IPS-NIHi11 (cell line): ENCODE results near the gene HBB.

ENCODE experiments used
- DNase-seq: peaks from one replicate; pipeline ENCODE4 v3.0.0; 2012; ENCODE audit warnings: mixed read lengths, low spot score

HBB gene

GRCh38 chr11:5227681-5228080 lies 810 bp upstream of the HBB start:
- DNase-seq: no peak

DNA sequence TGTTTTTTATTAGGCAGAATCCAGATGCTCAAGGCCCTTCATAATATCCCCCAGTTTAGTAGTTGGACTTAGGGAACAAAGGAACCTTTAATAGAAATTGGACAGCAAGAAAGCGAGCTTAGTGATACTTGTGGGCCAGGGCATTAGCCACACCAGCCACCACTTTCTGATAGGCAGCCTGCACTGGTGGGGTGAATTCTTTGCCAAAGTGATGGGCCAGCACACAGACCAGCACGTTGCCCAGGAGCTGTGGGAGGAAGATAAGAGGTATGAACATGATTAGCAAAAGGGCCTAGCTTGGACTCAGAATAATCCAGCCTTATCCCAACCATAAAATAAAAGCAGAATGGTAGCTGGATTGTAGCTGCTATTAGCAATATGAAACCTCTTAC lies 1.4 kb downstream of the HBB start:
- DNase-seq: no peak

DNA sequence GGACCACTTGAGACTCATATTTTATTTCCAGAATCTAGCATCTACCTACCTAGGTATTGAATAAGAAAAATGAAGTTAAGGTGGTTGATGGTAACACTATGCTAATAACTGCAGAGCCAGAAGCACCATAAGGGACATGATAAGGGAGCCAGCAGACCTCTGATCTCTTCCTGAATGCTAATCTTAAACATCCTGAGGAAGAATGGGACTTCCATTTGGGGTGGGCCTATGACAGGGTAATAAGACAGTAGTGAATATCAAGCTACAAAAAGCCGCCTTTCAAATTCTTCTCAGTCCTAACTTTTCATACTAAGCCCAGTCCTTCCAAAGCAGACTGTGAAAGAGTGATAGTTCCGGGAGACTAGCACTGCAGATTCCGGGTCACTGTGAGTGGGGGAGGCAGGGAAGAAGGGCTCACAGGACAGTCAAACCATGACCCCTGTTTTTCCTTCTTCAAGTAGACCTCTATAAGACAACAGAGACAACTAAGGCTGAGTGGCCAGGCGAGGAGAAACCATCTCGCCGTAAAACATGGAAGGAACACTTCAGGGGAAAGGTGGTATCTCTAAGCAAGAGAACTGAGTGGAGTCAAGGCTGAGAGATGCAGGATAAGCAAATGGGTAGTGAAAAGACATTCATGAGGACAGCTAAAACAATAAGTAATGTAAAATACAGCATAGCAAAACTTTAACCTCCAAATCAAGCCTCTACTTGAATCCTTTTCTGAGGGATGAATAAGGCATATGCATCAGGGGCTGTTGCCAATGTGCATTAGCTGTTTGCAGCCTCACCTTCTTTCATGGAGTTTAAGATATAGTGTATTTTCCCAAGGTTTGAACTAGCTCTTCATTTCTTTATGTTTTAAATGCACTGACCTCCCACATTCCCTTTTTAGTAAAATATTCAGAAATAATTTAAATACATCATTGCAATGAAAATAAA lies 2.1 kb downstream of the HBB start:
- no peak for DNase-seq

DNA sequence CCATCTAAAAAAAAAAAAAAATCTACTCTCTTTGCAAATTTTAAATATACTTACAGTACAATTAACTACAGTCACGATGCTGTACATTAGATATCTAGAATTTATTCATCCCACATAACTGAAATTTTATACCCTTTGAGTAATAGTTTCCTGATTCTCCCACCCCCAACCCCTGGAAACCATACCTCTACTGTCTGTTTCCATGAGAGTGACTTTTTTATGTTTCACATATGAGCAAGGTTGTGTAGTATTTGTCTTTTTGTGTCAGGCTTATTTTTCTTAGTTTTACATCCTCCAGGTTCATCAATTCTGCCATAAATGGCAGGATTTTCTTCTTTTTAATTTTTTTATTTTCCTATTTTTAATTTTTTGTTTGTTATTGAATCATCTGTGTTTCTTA lies 3.2 kb downstream of the HBB start:
- DNase-seq: no peak

- no peak for DNase-seq
Measured at GRCh38 chr11:5223146-5223545, 3.7 kb downstream of the HBB start.

DNA sequence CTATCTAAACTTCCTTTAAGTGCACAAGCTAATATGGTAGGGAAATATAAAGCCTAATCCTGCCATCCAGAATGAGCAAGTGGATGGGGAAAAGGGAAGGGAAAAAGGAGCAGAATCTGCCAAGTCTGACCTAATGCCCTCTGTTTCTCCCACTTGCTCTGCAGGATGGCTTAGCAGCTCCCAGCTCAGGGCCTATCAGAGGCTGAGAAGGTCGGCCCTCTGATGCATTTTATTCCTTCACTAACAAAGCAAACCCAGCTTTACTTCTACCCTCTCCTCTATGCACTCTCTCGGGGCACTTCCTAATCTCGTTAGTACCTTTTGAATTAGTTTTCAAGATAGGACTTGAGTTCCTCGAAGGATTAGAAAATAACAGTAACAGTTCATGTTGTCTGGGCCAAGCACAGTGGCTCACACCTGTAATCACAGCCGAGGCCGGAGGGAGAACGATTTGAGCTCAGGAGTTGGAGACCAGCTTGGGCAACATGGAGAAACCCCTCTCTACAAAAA lies 16.4 kb downstream of the HBB start:
- peak; percentile 13 for DNase-seq

DNA sequence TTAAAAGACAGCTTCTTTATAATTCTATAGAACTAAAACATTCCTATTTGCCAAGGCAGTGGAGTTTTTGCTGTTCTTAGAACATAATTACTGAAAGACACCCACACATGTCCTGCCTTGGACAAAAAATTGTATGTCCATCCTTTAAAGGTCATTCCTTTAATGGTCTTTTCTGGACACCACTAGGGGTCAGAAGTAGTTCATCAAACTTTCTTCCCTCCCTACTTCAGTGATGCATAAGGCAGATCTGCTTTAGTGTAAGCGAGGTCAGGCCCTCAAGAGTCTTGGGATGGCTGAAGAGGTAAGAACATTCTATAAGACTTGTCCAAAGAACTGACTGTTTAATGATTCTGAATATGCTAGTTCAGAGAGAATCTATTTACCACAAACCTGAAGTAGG lies 22.1 kb downstream of the HBB start:
- DNase-seq: peak; percentile 71

- DNase-seq: no peak
Measured at GRCh38 chr11:5203366-5203765, 23.5 kb downstream of the HBB start.

GRCh38 chr11:5200582-5200981 lies 26.3 kb downstream of the HBB start, which contains the start of gene OR51V1:
TSS of gene OR51V1 (minus strand) at chr11:5200682. CDS start at chr11:5200682, 0 bp downstream.
- DNase-seq: no peak

GRCh38 chr11:5198285-5198684 lies 28.6 kb downstream of the HBB start:
- no peak for DNase-seq

DNA sequence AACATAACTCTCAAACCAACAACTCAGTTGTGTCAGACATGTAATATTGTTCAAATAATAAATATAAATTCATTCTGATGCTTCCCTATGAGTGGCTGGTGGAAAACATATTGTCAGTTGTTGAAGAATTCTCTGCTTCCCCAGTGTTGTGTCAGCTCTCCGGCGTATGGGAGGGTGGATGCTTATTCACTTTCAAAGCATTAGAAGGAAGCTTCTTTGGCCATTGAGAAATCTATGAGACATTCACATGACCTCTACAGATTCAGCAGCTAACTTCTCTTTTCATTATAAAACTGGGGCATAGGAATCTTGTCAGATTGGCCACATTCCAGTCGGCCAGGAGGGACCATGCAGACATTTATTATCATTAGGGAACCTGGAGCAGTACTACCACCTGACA lies 29.3 kb downstream of the HBB start:
- DNase-seq: no peak

DNA sequence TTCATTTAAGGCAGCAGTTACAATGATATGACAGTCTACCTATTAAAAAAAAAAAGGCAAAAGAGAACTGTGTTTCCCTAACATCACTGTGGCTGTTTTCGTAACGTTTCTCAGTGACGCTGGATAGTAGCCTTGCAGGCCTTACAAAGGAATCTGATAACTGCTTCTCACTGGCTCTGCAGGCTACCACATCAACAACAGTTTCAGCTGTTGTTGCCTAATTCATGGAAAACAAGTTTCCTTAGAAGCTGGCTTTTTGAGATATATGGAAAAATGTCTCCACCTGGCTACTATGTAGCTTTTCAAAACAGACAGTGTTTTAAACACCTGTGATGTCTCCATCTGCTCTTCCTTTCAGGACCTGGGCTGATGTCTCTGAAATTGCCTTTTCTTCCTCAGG lies 30.1 kb downstream of the HBB start:
- DNase-seq: no peak

GRCh38 chr11:5196067-5196466 lies 30.8 kb downstream of the HBB start:
- no peak for DNase-seq

DNA sequence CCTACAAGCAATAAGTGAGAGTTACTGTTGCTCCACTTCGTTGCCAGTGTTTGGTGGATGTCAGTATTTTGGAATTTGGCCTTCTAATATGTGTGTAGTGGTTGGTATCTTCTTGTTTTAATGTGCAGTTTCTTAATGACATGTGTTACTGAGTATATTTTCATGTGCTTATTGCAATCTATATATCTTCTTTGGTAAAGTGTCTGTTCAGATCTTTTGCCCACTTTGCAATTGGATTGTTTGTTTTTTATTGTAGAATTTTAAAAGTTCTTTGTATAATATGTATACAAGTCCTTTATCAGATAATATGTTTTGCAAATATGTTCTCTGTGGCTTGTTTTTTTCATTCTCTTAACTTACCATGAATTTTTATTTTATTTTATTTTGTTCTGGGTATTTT lies 34.1 kb downstream of the HBB start:
- DNase-seq: no peak

DNA sequence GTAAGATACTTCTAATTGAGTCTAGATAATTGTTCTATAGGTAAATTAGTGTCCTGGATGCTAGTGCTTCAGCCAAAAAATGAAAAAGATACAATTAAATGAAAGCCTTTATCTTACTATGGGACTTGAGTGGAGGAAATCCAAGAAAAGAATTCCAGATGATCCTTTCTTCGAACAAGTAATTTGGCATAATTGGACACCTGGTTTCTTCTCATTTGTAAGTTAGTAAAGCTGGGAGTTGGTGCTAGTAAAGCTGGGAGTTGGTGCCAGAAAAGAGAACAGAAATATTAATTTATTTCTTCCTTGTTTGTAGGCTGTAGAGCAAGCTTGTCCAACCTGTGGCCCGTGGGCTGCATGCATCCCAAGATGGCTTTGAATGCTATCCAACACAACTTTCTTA lies 38.7 kb downstream of the HBB start:
- no peak for DNase-seq

DNA sequence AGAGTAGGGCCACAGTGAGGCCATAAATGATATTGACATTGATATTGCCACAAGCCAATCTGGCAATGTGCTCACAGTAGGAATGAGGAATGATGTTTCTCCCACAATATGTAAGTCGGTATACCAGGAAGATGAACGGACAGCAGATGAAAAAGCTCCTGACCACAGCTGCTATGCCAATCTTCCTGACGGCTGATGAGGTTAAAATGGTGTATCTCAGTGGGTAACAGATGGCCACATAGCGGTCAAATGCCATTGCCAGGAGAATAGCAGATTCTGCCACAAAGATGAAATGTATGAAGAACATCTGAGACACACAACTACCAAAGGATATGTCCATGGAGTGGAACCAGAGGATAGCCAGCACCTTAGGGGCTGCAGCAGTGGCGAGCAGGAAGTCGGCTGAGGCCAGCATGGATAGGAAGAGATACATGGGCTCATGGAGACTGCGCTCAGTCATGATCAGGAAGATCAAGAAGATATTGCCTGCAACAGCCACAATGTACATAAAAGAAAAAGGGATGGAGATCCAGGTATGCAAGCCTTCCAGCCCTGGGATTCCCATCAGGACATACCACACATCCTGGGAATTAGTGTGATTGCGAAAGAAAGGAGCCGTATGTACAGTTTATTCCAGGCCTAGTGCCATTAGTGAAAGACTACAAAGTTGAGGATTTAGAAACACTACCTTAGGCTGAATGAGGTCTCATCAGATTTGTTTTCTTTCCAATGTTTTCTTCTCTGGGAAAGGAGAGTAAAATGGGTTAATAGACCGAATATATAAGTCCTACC lies 48.6 kb downstream of the HBB start:
- DNase-seq: no peak
